Trophoblast cell (in vitro differentiated cells and primary cell): Measurements from ENCODE around the gene CELA1.
"Not testable (repeated sequence)": the region's sequence is repeated elsewhere in the genome, so short reads cannot be mapped to it uniquely, and the experiment has no call there.

Experiments
- DNase-seq, 2 donors: peaks; one replicate each; pipeline ENCODE4 v3.0.0-alpha.2; 2016
- H2AFZ ChIP-seq: 2 replicates; pipeline ENCODE4 v1.6.1; 2013; ENCODE audit warnings: low read length, moderate library complexity, mild to moderate bottlenecking; ENCODE audit not compliant: insufficient read depth, poor library complexity
- H2AK5ac ChIP-seq: 2 replicates; pipeline ENCODE4 v1.6.1; 2013; ENCODE audit warnings: mild to moderate bottlenecking, low read length
- H2BK120ac ChIP-seq: 2 replicates; pipeline ENCODE4 v1.6.1; 2013; ENCODE audit warnings: low read length, mild to moderate bottlenecking, moderate library complexity; ENCODE audit not compliant: insufficient read depth, poor library complexity
- H2BK12ac ChIP-seq: 2 replicates; pipeline ENCODE4 v1.6.1; 2013; ENCODE audit warnings: mild to moderate bottlenecking, low read length, moderate library complexity
- H2BK5ac ChIP-seq: 2 replicates; pipeline ENCODE4 v1.6.1; 2013; ENCODE audit warnings: low read length, low read depth, moderate library complexity, mild to moderate bottlenecking; ENCODE audit not compliant: poor library complexity
- H3K14ac ChIP-seq: 2 replicates; pipeline ENCODE4 v1.6.1; 2013; ENCODE audit warnings: mild to moderate bottlenecking, low read length
- H3K18ac ChIP-seq: 2 replicates; pipeline ENCODE4 v1.6.1; 2013; ENCODE audit warnings: mild to moderate bottlenecking, low read length
- H3K23ac ChIP-seq: 2 replicates; pipeline ENCODE4 v1.6.1; 2013; ENCODE audit warnings: low read length
- H3K27ac ChIP-seq: 2 replicates; pipeline ENCODE4 v1.5.1; 2013; ENCODE audit warnings: low read depth, mild to moderate bottlenecking, inconsistent platforms, low read length, moderate library complexity
- H3K27me3 ChIP-seq: 2 replicates; pipeline ENCODE4 v1.6.1; 2013; ENCODE audit warnings: inconsistent platforms, mild to moderate bottlenecking, low read length, moderate library complexity; ENCODE audit not compliant: insufficient read depth
- H3K36me3 ChIP-seq, 2 experiments: 1 replicate in 1 of 2; 2 replicates in 1 of 2; pipeline ENCODE4 v1.6.1; 2013; ENCODE audit warnings: low read length in 2 of 2, mild to moderate bottlenecking in 2 of 2, moderate library complexity in 1 of 2; ENCODE audit not compliant: insufficient read depth in 2 of 2, control insufficient read depth in 1 of 2
- H3K4ac ChIP-seq: 2 replicates; pipeline ENCODE4 v1.6.1; 2013; ENCODE audit warnings: low read depth, mild to moderate bottlenecking, low read length, moderate library complexity
- H3K4me1 ChIP-seq, 2 experiments: 1 replicate in 1 of 2; 2 replicates in 1 of 2; pipeline ENCODE4 v1.6.1; 2013; ENCODE audit warnings: low read length in 2 of 2, mild to moderate bottlenecking in 2 of 2, moderate library complexity in 1 of 2; ENCODE audit not compliant: insufficient read depth in 2 of 2, control insufficient read depth in 1 of 2
- H3K4me2 ChIP-seq: 2 replicates; pipeline ENCODE4 v1.6.1; 2013; ENCODE audit warnings: inconsistent platforms, mild to moderate bottlenecking, low read length, moderate library complexity
- H3K4me3 ChIP-seq: 2 replicates; pipeline ENCODE4 v1.5.1; 2013; ENCODE audit warnings: mild to moderate bottlenecking, low read depth, low read length, inconsistent platforms
- H3K79me1 ChIP-seq: one replicate; pipeline ENCODE4 v1.6.1; 2013; ENCODE audit warnings: low read length
- H3K79me2 ChIP-seq: 2 replicates; pipeline ENCODE4 v1.6.1; 2013; ENCODE audit warnings: low read length, mild to moderate bottlenecking; ENCODE audit not compliant: control insufficient read depth, insufficient read depth, poor library complexity
- H3K9ac ChIP-seq: 2 replicates; pipeline ENCODE4 v1.6.1; 2013; ENCODE audit warnings: mild to moderate bottlenecking, low read length
- H3K9me3 ChIP-seq: 2 replicates; pipeline ENCODE4 v1.6.1; 2013; ENCODE audit warnings: low read depth, mild to moderate bottlenecking, control low read depth, inconsistent platforms, low read length; ENCODE audit not compliant: insufficient read depth
- H4K12ac ChIP-seq: 2 replicates; pipeline ENCODE4 v1.6.1; 2013; ENCODE audit warnings: low read depth, mild to moderate bottlenecking, low read length, moderate library complexity
- H4K8ac ChIP-seq: 2 replicates; pipeline ENCODE4 v1.6.1; 2013; ENCODE audit warnings: low read depth, mild to moderate bottlenecking, low read length, moderate library complexity
- H4K91ac ChIP-seq: one replicate; pipeline ENCODE4 v1.6.1; 2013; ENCODE audit warnings: low read depth, mild to moderate bottlenecking, low read length, moderate library complexity
- WGBS: extraction: QIAGEN DNeasy Blood & Tissue Kit; methylation state at CpG from one replicate; pipeline ENCODE4 v1.1.7; 2013; ENCODE audit warnings: missing lambda C conversion rate; ENCODE audit not compliant: insufficient read length, insufficient coverage; ENCODE audit errors: extremely low coverage; 5-methylcytosine and 5-hydroxymethylcytosine counted together

CELA1 gene

GRCh38 chr12:51295651-51296050 is 50.8 kb downstream of the CELA1 start:
- Histone ChIP-seq H3K14ac (no peak overlapping the region), H3K4me2 (no peak overlapping the region), H3K79me2 (no peaks in the 10 kb centered on the region), H2BK12ac (no peak overlapping the region), H3K9ac (no peak overlapping the region), H3K18ac (no peak overlapping the region), H3K27me3 (no peaks in the 10 kb centered on the region), H2AK5ac (no peak overlapping the region), H3K4me1 (peaks cover 0 to 2% of the 10 kb centered on the region in 2 experiments), H2BK5ac (no peak overlapping the region), H3K9me3 (no peaks in the 10 kb centered on the region), H2BK120ac (no peak overlapping the region), H3K4me3 (no peak overlapping the region), H3K36me3 (no peaks in the 10 kb centered on the region), H2AFZ (no peak overlapping the region), H4K8ac (no peak overlapping the region), H3K23ac (no peak overlapping the region), H3K4ac (no peak overlapping the region), H4K91ac (no peak overlapping the region), H4K12ac (no peak overlapping the region), H3K27ac (no peak overlapping the region), H3K79me1 (no peaks in the 10 kb centered on the region)
- no CpG with 5 or more reads among the region's 5 CpGs for WGBS
- DNase-seq: peak in 1 of 2 donors; percentile 48

DNA sequence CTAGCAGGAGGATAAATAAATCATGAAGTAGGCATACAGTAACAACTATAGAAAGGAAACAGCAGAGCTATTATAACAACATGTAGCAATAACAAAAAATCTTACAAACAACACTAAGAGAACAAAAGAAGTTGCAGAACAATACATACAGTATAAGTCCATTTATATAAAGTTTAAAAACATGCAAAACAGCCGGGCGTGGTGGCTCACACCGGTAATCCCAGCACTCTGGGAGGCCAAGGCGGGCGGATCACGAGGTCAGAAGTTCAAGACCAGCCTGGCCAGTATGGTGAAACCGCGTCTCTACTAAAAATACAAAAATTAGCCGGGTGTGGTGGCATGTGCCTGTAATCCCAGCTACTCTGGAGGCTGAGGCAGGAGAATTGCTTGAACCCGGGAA is 52.4 kb downstream of the CELA1 start:
- not testable (repeated sequence) for H3K14ac ChIP-seq, H3K36me3 ChIP-seq, H3K18ac ChIP-seq, H2BK120ac ChIP-seq, H3K4me1 ChIP-seq, H2AK5ac ChIP-seq, H4K8ac ChIP-seq, H3K23ac ChIP-seq, H3K27ac ChIP-seq, H3K4me2 ChIP-seq, H3K79me1 ChIP-seq, H3K4me3 ChIP-seq, H3K9ac ChIP-seq, H3K27me3 ChIP-seq, DNase-seq, H3K4ac ChIP-seq, H3K79me2 ChIP-seq, H2BK12ac ChIP-seq, H2BK5ac ChIP-seq, H3K9me3 ChIP-seq, H4K12ac ChIP-seq, H2AFZ ChIP-seq, H4K91ac ChIP-seq
- whole genome bisulfite sequencing: no CpG with 5 or more reads among the region's 10 CpGs

GRCh38 chr12:51293696-51294095 is 52.8 kb downstream of the CELA1 start:
- Histone ChIP-seq H3K18ac (no peak overlapping the region), H3K4ac (no peak overlapping the region), H3K4me3 (no peak overlapping the region), H4K12ac (no peak overlapping the region), H3K79me1 (no peaks in the 10 kb centered on the region), H4K91ac (no peak overlapping the region), H4K8ac (no peak overlapping the region), H3K9me3 (no peaks in the 10 kb centered on the region), H3K27me3 (no peaks in the 10 kb centered on the region), H2BK120ac (no peak overlapping the region), H3K27ac (no peak overlapping the region), H3K4me2 (no peak overlapping the region), H2AFZ (no peak overlapping the region), H2BK12ac (no peak overlapping the region), H2AK5ac (no peak overlapping the region), H2BK5ac (no peak overlapping the region), H3K9ac (no peak overlapping the region), H3K79me2 (no peaks in the 10 kb centered on the region), H3K4me1 (peaks cover 0 to 2% of the 10 kb centered on the region in 2 experiments), H3K23ac (no peak overlapping the region), H3K36me3 (no peaks in the 10 kb centered on the region), H3K14ac (no peak overlapping the region)
- DNase-seq: peak in 1 of 2 donors; percentile 18

- not testable (repeated sequence) for H3K27ac ChIP-seq, H3K23ac ChIP-seq, H2BK5ac ChIP-seq, H3K9ac ChIP-seq, H4K91ac ChIP-seq, H3K27me3 ChIP-seq, H3K4me3 ChIP-seq, H3K36me3 ChIP-seq, H3K14ac ChIP-seq, H3K4ac ChIP-seq, H3K9me3 ChIP-seq, H4K8ac ChIP-seq, H4K12ac ChIP-seq, H3K79me2 ChIP-seq, H3K18ac ChIP-seq, H3K79me1 ChIP-seq, H2BK120ac ChIP-seq, H2BK12ac ChIP-seq, H2AFZ ChIP-seq, H3K4me2 ChIP-seq, H2AK5ac ChIP-seq, DNase-seq, H3K4me1 ChIP-seq
- WGBS: no CpG with 5 or more reads among the region's 9 CpGs
Observed at GRCh38 chr12:51291603-51292513, 54.6 kb downstream of the CELA1 start.
